K562 (cell line): Measurements from ENCODE around the gene AGPAT1. TPM values are rescaled to one million over a fixed set of nuclear protein-coding genes. Genes with fewer than 3 reads are reported as not detected.

Experiments
- ATAC-seq: fragments of 200-7000 bp; cut with Tn5 transposase; 3 replicates; pipeline ENCODE4 v1.9.1; 2020; ENCODE audit warnings: moderate library complexity
- BruUV-seq: library from RNA; stranded (reverse); fragments of 400-500 nt; replicated peaks from 2 replicates; lab custom pipeline; 2021; lab: Mats Ljungman, UMichigan
- CTCF ChIA-PET: fragments of 300-600 bp; formaldehyde crosslinking; extraction: SDS; loops from one replicate; lab custom pipeline; 2021; ENCODE audit warnings: low intra/inter-chr PET ratio; lab: Yijun Ruan, JAX
- POLR2A ChIA-PET: fragments of 300-600, 350-650 bp; sonication (Branson Sonifier 250); formaldehyde crosslinking; extraction: SDS; loops from one replicate; lab custom pipeline; 2021; ENCODE audit warnings: antibody characterized with exemption, inconsistent platforms; lab: Yijun Ruan, JAX
- DNase-seq, 4 experiments: peaks; one replicate each; pipeline versions ENCODE4 v3.0.0 to v3.0.0-alpha.2; 2011 to 2018; ENCODE audit warnings: low spot score in 3 of 4, mixed read lengths in 3 of 4; ENCODE audit errors: extremely low read depth in 1 of 4
- FAIRE-seq: peaks from 2 replicates; lab custom pipeline; 2011; peaks lifted over from hg19 to GRCh38; lab: Jason Lieb, UNC
- H2AFZ ChIP-seq: 2 replicates; pipeline ENCODE4 v1.6.0; 2011; ENCODE audit warnings: low read depth, low read length, control low read depth, inconsistent platforms
- H3K27ac ChIP-seq: fragments of 200-600 bp; 3 replicates; pipeline ENCODE4 v1.8.0; 2011; ENCODE audit warnings: low read depth, mild to moderate bottlenecking, control low read depth, inconsistent platforms, low read length, moderate library complexity, mixed read lengths; ENCODE audit errors: extremely low read depth
- H3K27me3 ChIP-seq, 2 experiments: fragments of 300-600 bp in 1 of 2; 2 replicates in 1 of 2; 3 replicates in 1 of 2; pipeline versions ENCODE4 v1.6.0 to v1.8.0; 2011; ENCODE audit warnings: inconsistent platforms in 2 of 2, low read length in 2 of 2, mild to moderate bottlenecking in 1 of 2, mixed read lengths in 1 of 2, moderate library complexity in 1 of 2; ENCODE audit not compliant: control insufficient read depth in 2 of 2, insufficient read depth in 2 of 2
- H3K36me3 ChIP-seq: fragments of 300-600 bp; 3 replicates; pipeline ENCODE4 v1.8.0; 2011; ENCODE audit warnings: mild to moderate bottlenecking, low read length, inconsistent platforms; ENCODE audit not compliant: control insufficient read depth, insufficient read depth
- H3K4me1 ChIP-seq, 2 experiments: fragments of 200-600 bp in 1 of 2; replicated peaks in 1 of 2; 2 replicates in 1 of 2; 3 replicates in 1 of 2; pipeline versions ENCODE4 v1.5.1 to v1.8.0; 2011; ENCODE audit warnings: inconsistent platforms in 2 of 2, low read length in 2 of 2, mild to moderate bottlenecking in 1 of 2, mixed read lengths in 1 of 2, moderate library complexity in 1 of 2; ENCODE audit not compliant: control insufficient read depth in 2 of 2, insufficient read depth in 2 of 2
- H3K4me2 ChIP-seq: 2 replicates; pipeline ENCODE4 v1.6.1; 2011; ENCODE audit warnings: low read length, control low read depth, inconsistent platforms, mixed read lengths; ENCODE audit not compliant: insufficient read depth
- H3K4me3 ChIP-seq: fragments of 200-600 bp; sonication (generic), shearing (Covaris generic); 2 replicates; pipeline ENCODE4 v1.5.1; 2016; ENCODE audit warnings: control low read depth, inconsistent platforms
- H3K79me2 ChIP-seq: fragments of 200-600 bp; 3 replicates; pipeline ENCODE4 v1.8.0; 2011; ENCODE audit warnings: low read length, inconsistent platforms; ENCODE audit not compliant: control insufficient read depth, insufficient read depth
- H3K9ac ChIP-seq, 2 experiments: 2 replicates each; pipeline versions ENCODE4 v1.6.0 to v1.6.1; 2011; ENCODE audit warnings: low read depth in 2 of 2, low read length in 2 of 2, control low read depth in 1 of 2, inconsistent platforms in 1 of 2, mild to moderate bottlenecking in 1 of 2, mixed read lengths in 1 of 2; ENCODE audit not compliant: insufficient read depth in 1 of 2
- H3K9me1 ChIP-seq: one replicate; pipeline ENCODE4 v1.6.0; 2011; ENCODE audit warnings: inconsistent platforms, mild to moderate bottlenecking, low read length, moderate library complexity; ENCODE audit not compliant: control insufficient read depth, insufficient read depth
- H3K9me3 ChIP-seq: replicated peaks from 2 replicates; pipeline ENCODE4 v1.5.1; 2011; ENCODE audit warnings: low read depth, low read length, inconsistent platforms; ENCODE audit not compliant: control insufficient read depth, insufficient read depth
- H4K20me1 ChIP-seq: replicated peaks from 2 replicates; pipeline ENCODE4 v1.6.1; 2011; ENCODE audit warnings: low read length, inconsistent platforms, mixed read lengths; ENCODE audit not compliant: control insufficient read depth, insufficient read depth
- CXXC5 ChIP-seq: fragments of 250-450 bp; sonication (Bioruptor Pico); IDR thresholded peaks from 2 replicates; pipeline ENCODE4 v1.8.0; 2022; ENCODE audit warnings: inconsistent platforms, mild to moderate bottlenecking, moderate library complexity
- EHMT2 ChIP-seq: fragments of 450-650 bp; IDR thresholded peaks from 2 replicates; pipeline ENCODE4 v1.6.1; 2018; ENCODE audit warnings: antibody characterized with exemption
- TOE1 ChIP-seq, 2 experiments: fragments of 450-650 bp in 1 of 2; sonication (generic) in 1 of 2; formaldehyde crosslinking in 1 of 2; IDR thresholded peaks; 2 replicates each; pipeline versions ENCODE4 v1.7.1 to v1.8.0; 2016 to 2022; ENCODE audit warnings: borderline replicate concordance in 2 of 2, mild to moderate bottlenecking in 2 of 2, antibody characterized with exemption in 1 of 2, inconsistent platforms in 1 of 2, low read depth in 1 of 2, missing genetic modification reagents in 1 of 2, moderate library complexity in 1 of 2
- ZNF239 ChIP-seq: fragments of 250-450 bp; sonication (Bioruptor Pico); IDR thresholded peaks from 2 replicates; pipeline ENCODE4 v1.4.0; 2020; ENCODE audit warnings: mild to moderate bottlenecking
- ZNF57 ChIP-seq: fragments of 450-650 bp; formaldehyde crosslinking; IDR thresholded peaks from 2 replicates; pipeline ENCODE4 v1.4.0; 2020; ENCODE audit warnings: mild to moderate bottlenecking, moderate library complexity
- WGBS: fragments of 100-300 bp; shearing (Covaris generic); methylation state at CpG from one replicate; pipeline ENCODE4 v1.1.6; 2016; ENCODE audit warnings: low coverage, mixed read lengths; ENCODE audit not compliant: insufficient coverage; ENCODE audit errors: missing lambda C conversion rate; 5-methylcytosine and 5-hydroxymethylcytosine counted together
- in situ Hi-C: fragments of 300-500 bp; cut with MboI; formaldehyde crosslinking; loops from 4 replicates; pipeline ENCODE4 v1.15.0; 2018; ENCODE audit warnings: inconsistent platforms, mixed read lengths
- intact Hi-C: fragments of 100-400 bp; cut with micrococcal nuclease; formaldehyde crosslinking; loops from 2 replicates; pipeline ENCODE4 v1.14.2; 2022
- polyA plus RNA-seq, 8 experiments: library from polyadenylated mRNA; depleted of rRNA in 4 of 8; stranded (reverse) in 5 of 8; unstranded in 3 of 8; fragments of >200 nt; fragmentation: Nextera tagmentation in 2 of 8; fragmentation: Illumina TruSeq in 1 of 8; extraction: Ambion mirVana in 2 of 8; extraction: Trizol in 1 of 8; gene quantifications; 2 replicates each; pipeline versions ENCODE4 v1.2.1 to v1.2.3, GENCODE V29; 2011 to 2014; ENCODE audit warnings: inconsistent platforms in 1 of 8, missing spikeins in 1 of 8
- total RNA-seq, 7 experiments: library from RNA; depleted of rRNA in 6 of 7; stranded (reverse); fragments of >200 nt in 6 of 7; fragmentation: Illumina TruSeq in 2 of 7; extraction: Trizol in 2 of 7; gene quantifications; 2 replicates each; pipeline versions ENCODE4 v1.2.1 to v1.2.3, GENCODE V29; 2011 to 2021; ENCODE audit warnings: low replicate concordance in 1 of 7
- TF ChIP-seq, protein P1 (sequence below): IDR thresholded peaks from 2 replicates; pipeline ENCODE4 v1.6.1; 2016; ENCODE audit warnings: missing genetic modification characterization, missing compliant biosample characterization
- TF ChIP-seq, protein P2 (sequence below): fragments of 250-450 bp; sonication (Bioruptor Pico); IDR thresholded peaks from 2 replicates; pipeline ENCODE4 v1.8.0; 2022; ENCODE audit warnings: moderate library complexity, mild to moderate bottlenecking, inconsistent platforms
- TF ChIP-seq, protein P3 (sequence below): fragments of 450-650 bp; IDR thresholded peaks from 2 replicates; pipeline ENCODE4 v1.6.1; 2016; ENCODE audit warnings: borderline replicate concordance
- TF ChIP-seq, protein P4 (sequence below): sonication (generic); formaldehyde crosslinking; IDR thresholded peaks from 2 replicates; pipeline ENCODE4 v1.4.0; 2020; ENCODE audit warnings: mild to moderate bottlenecking, missing genetic modification reagents
- TF ChIP-seq, protein P5 (sequence below): sonication (generic); formaldehyde crosslinking; IDR thresholded peaks from 2 replicates; pipeline ENCODE4 v1.8.0; 2023; ENCODE audit warnings: mild to moderate bottlenecking, missing genetic modification reagents

AGPAT1 gene
- total and polyA plus RNA-seq, 9 of the 15 experiments (the other 6 are each of a cell fraction or from before 2014, with no cell fraction given) = 37.9 to 176 (median 69.4) TPM

DNA sequence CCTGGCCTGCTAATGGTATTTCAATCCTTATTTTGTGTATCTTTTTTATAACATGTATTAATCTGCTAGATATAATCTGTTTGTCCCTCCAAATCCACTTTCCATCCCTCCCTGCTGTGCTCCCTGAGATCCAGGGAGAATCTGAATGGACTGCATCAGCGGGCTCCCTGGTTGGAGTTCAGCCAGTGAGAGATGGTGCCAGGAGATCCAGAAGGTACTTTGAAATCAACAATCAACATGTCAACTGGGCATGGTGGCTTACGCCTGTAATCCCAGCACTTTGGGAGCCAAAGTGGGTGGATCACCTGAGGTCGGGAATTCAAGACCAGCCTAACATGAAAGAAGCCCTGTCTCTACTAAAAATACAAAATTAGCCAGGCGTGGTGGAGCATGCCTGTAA is 52.2 kb downstream of the AGPAT1 start:
- Histone ChIP-seq H3K4me1 (peaks cover 18 to 25% of the 10 kb centered on the region in 2 experiments), H3K36me3 (peaks cover 71% of the 10 kb centered on the region; the same call in 2 of the 3 replicates), H3K9me3 (no peaks in the 10 kb centered on the region), H3K27ac (no peak overlapping the region), H3K4me2 (no peak overlapping the region), H3K9ac (no peak overlapping the region), H2AFZ (no peak overlapping the region), H4K20me1 (no peaks in the 10 kb centered on the region), H3K9me1 (no peaks in the 10 kb centered on the region), H3K4me3 (no peak overlapping the region), H3K79me2 (peaks cover 26% of the 10 kb centered on the region), H3K27me3 (no peaks in the 10 kb centered on the region)
- no TSS peak for BruUV-seq
- in situ Hi-C loops (no loop called here), intact Hi-C loops (no loop called here)
- FAIRE-seq (no peak), DNase-seq (no peak), ATAC-seq (no peak)
- WGBS = 88% methylated on average over 4 of the region's 4 CpGs
- ChIA-PET CTCF (no interaction called here), POLR2A (interaction anchor here (0.8 kb wide), 1 partner anchor 42 kb away, joined by 4 read pairs; no protein-coding TSS in a partner anchor)
- TF ChIP-seq EHMT2 (no peak), CXXC5 (CRISPR knock-in tag) (no peak), ZNF57 (CRISPR knock-in tag) (no peak), TOE1 (IDR thresholded peaks at IDR 0.05; ENCODE audit: borderline replicate concordance) (no peak), TOE1 (CRISPR knock-in tag; IDR thresholded peaks at IDR 0.05; ENCODE audit: borderline replicate concordance, low read depth) (no peak), ZNF239 (CRISPR knock-in tag) (no peak)
- TF ChIP-seq, protein P1, sequence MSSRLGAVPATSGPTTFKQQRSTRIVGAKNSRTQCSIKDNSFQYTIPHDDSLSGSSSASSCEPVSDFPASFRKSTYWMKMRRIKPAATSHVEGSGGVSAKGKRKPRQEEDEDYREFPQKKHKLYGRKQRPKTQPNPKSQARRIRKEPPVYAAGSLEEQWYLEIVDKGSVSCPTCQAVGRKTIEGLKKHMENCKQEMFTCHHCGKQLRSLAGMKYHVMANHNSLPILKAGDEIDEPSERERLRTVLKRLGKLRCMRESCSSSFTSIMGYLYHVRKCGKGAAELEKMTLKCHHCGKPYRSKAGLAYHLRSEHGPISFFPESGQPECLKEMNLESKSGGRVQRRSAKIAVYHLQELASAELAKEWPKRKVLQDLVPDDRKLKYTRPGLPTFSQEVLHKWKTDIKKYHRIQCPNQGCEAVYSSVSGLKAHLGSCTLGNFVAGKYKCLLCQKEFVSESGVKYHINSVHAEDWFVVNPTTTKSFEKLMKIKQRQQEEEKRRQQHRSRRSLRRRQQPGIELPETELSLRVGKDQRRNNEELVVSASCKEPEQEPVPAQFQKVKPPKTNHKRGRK (tag) = no peak
- TF ChIP-seq, protein P2, sequence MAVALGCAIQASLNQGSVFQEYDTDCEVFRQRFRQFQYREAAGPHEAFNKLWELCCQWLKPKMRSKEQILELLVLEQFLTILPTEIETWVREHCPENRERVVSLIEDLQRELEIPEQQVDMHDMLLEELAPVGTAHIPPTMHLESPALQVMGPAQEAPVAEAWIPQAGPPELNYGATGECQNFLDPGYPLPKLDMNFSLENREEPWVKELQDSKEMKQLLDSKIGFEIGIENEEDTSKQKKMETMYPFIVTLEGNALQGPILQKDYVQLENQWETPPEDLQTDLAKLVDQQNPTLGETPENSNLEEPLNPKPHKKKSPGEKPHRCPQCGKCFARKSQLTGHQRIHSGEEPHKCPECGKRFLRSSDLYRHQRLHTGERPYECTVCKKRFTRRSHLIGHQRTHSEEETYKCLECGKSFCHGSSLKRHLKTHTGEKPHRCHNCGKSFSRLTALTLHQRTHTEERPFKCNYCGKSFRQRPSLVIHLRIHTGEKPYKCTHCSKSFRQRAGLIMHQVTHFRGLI (CRISPR knock-in tag) = no peak
- TF ChIP-seq, protein P3, sequence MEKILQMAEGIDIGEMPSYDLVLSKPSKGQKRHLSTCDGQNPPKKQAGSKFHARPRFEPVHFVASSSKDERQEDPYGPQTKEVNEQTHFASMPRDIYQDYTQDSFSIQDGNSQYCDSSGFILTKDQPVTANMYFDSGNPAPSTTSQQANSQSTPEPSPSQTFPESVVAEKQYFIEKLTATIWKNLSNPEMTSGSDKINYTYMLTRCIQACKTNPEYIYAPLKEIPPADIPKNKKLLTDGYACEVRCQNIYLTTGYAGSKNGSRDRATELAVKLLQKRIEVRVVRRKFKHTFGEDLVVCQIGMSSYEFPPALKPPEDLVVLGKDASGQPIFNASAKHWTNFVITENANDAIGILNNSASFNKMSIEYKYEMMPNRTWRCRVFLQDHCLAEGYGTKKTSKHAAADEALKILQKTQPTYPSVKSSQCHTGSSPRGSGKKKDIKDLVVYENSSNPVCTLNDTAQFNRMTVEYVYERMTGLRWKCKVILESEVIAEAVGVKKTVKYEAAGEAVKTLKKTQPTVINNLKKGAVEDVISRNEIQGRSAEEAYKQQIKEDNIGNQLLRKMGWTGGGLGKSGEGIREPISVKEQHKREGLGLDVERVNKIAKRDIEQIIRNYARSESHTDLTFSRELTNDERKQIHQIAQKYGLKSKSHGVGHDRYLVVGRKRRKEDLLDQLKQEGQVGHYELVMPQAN = no peak
- TF ChIP-seq, protein P4, sequence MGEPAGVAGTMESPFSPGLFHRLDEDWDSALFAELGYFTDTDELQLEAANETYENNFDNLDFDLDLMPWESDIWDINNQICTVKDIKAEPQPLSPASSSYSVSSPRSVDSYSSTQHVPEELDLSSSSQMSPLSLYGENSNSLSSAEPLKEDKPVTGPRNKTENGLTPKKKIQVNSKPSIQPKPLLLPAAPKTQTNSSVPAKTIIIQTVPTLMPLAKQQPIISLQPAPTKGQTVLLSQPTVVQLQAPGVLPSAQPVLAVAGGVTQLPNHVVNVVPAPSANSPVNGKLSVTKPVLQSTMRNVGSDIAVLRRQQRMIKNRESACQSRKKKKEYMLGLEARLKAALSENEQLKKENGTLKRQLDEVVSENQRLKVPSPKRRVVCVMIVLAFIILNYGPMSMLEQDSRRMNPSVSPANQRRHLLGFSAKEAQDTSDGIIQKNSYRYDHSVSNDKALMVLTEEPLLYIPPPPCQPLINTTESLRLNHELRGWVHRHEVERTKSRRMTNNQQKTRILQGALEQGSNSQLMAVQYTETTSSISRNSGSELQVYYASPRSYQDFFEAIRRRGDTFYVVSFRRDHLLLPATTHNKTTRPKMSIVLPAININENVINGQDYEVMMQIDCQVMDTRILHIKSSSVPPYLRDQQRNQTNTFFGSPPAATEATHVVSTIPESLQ = no peak
- TF ChIP-seq, protein P5, sequence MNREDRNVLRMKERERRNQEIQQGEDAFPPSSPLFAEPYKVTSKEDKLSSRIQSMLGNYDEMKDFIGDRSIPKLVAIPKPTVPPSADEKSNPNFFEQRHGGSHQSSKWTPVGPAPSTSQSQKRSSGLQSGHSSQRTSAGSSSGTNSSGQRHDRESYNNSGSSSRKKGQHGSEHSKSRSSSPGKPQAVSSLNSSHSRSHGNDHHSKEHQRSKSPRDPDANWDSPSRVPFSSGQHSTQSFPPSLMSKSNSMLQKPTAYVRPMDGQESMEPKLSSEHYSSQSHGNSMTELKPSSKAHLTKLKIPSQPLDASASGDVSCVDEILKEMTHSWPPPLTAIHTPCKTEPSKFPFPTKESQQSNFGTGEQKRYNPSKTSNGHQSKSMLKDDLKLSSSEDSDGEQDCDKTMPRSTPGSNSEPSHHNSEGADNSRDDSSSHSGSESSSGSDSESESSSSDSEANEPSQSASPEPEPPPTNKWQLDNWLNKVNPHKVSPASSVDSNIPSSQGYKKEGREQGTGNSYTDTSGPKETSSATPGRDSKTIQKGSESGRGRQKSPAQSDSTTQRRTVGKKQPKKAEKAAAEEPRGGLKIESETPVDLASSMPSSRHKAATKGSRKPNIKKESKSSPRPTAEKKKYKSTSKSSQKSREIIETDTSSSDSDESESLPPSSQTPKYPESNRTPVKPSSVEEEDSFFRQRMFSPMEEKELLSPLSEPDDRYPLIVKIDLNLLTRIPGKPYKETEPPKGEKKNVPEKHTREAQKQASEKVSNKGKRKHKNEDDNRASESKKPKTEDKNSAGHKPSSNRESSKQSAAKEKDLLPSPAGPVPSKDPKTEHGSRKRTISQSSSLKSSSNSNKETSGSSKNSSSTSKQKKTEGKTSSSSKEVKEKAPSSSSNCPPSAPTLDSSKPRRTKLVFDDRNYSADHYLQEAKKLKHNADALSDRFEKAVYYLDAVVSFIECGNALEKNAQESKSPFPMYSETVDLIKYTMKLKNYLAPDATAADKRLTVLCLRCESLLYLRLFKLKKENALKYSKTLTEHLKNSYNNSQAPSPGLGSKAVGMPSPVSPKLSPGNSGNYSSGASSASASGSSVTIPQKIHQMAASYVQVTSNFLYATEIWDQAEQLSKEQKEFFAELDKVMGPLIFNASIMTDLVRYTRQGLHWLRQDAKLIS (CRISPR knock-in tag) = no peak
